K562 (cell line): Measurements from ENCODE around the gene TOR1AIP2.

Source experiments
- POLR2A ChIP-seq: fragments of 450-650 bp; conservative IDR thresholded peaks from 2 replicates; pipeline ENCODE4 v1.6.1; 2016
- RBM22 ChIP-seq: fragments of 200-400 bp; formaldehyde crosslinking; IDR thresholded peaks from 2 replicates; pipeline ENCODE4 v1.6.1; 2018; ENCODE audit warnings: low read length, low read depth; ENCODE audit not compliant: poor library complexity, severe bottlenecking
- TRIM24 ChIP-seq, 2 experiments: fragments of 450-650 bp; IDR thresholded peaks; 2 replicates each; pipeline ENCODE4 v1.6.1; 2016
- ZBTB26 ChIP-seq: fragments of 450-650 bp; formaldehyde crosslinking; IDR thresholded peaks from 2 replicates; pipeline ENCODE4 v1.4.0; 2022; ENCODE audit warnings: missing genetic modification characterization
- ZNF589 ChIP-seq: fragments of 200-800 bp; sonication (Bioruptor generic); IDR thresholded peaks from 2 replicates; pipeline ENCODE4 v1.6.1; 2016; ENCODE audit warnings: low read depth, missing genetic modification characterization, missing compliant biosample characterization
- TF ChIP-seq, protein P1 (sequence below): fragments of 250-450 bp; sonication (Bioruptor Pico); IDR thresholded peaks from 2 replicates; pipeline ENCODE4 v1.5.0; 2020; ENCODE audit warnings: mild to moderate bottlenecking, borderline replicate concordance
- TF ChIP-seq, protein P2 (sequence below): sonication (generic); formaldehyde crosslinking; IDR thresholded peaks from 2 replicates; pipeline ENCODE4 v1.8.0; 2023; ENCODE audit warnings: mild to moderate bottlenecking, missing genetic modification reagents

- TF ChIP-seq RBM22 (no peak), ZNF589 (CRISPR knock-in tag) (no peak), ZBTB26 (CRISPR knock-in tag) (no peak), POLR2A (no peak), TRIM24 (IDR thresholded peaks at IDR 0.05) (no peak)
- TF ChIP-seq, protein P1, sequence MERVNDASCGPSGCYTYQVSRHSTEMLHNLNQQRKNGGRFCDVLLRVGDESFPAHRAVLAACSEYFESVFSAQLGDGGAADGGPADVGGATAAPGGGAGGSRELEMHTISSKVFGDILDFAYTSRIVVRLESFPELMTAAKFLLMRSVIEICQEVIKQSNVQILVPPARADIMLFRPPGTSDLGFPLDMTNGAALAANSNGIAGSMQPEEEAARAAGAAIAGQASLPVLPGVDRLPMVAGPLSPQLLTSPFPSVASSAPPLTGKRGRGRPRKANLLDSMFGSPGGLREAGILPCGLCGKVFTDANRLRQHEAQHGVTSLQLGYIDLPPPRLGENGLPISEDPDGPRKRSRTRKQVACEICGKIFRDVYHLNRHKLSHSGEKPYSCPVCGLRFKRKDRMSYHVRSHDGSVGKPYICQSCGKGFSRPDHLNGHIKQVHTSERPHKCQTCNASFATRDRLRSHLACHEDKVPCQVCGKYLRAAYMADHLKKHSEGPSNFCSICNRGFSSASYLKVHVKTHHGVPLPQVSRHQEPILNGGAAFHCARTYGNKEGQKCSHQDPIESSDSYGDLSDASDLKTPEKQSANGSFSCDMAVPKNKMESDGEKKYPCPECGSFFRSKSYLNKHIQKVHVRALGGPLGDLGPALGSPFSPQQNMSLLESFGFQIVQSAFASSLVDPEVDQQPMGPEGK: no peak
- TF ChIP-seq, protein P2, sequence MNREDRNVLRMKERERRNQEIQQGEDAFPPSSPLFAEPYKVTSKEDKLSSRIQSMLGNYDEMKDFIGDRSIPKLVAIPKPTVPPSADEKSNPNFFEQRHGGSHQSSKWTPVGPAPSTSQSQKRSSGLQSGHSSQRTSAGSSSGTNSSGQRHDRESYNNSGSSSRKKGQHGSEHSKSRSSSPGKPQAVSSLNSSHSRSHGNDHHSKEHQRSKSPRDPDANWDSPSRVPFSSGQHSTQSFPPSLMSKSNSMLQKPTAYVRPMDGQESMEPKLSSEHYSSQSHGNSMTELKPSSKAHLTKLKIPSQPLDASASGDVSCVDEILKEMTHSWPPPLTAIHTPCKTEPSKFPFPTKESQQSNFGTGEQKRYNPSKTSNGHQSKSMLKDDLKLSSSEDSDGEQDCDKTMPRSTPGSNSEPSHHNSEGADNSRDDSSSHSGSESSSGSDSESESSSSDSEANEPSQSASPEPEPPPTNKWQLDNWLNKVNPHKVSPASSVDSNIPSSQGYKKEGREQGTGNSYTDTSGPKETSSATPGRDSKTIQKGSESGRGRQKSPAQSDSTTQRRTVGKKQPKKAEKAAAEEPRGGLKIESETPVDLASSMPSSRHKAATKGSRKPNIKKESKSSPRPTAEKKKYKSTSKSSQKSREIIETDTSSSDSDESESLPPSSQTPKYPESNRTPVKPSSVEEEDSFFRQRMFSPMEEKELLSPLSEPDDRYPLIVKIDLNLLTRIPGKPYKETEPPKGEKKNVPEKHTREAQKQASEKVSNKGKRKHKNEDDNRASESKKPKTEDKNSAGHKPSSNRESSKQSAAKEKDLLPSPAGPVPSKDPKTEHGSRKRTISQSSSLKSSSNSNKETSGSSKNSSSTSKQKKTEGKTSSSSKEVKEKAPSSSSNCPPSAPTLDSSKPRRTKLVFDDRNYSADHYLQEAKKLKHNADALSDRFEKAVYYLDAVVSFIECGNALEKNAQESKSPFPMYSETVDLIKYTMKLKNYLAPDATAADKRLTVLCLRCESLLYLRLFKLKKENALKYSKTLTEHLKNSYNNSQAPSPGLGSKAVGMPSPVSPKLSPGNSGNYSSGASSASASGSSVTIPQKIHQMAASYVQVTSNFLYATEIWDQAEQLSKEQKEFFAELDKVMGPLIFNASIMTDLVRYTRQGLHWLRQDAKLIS (CRISPR knock-in tag): no peak
Measured at GRCh38 chr1:179853102-179853501, 24.5 kb downstream of the TOR1AIP2 start.
